ENCODE results near the gene FMNL1.
"Not testable (repeated sequence)": the region's sequence is repeated elsewhere in the genome, so short reads cannot be mapped to it uniquely, and the experiment has no call there.

Gene FMNL1

GRCh38 chr17:45190503-45191255, 31.0 kb upstream of the FMNL1 start:
- TF ChIP-seq POLR2AphosphoS5 (IDR thresholded peaks at IDR 0.05; ENCODE audit: borderline replicate concordance, low read depth, low read length) (no peak), EZH2 (IDR thresholded peaks at IDR 0.05) (no peak), FOXP2 (optimal IDR thresholded peaks at IDR 0.05; ENCODE audit: control extremely low read depth, extremely low read length, insufficient read depth) (no peak)
- no peak for DNase-seq (ENCODE audit: low read depth, low spot score)
- no peak overlapping the region for H3K9ac ChIP-seq (ENCODE audit: insufficient read length)

GRCh38 chr17:45195424-45195823, 26.3 kb upstream of the FMNL1 start:
- Histone ChIP-seq H3K9ac (ENCODE audit: insufficient read length) (no peak overlapping the region), H3K9me3 (ENCODE audit: low read depth, low read length) (no peaks in the 10 kb centered on the region), H3K36me3 (ENCODE audit: insufficient read depth, low read length) (no peaks in the 10 kb centered on the region), H3K4me3 (no peak overlapping the region), H3K27ac (no peak overlapping the region)
- no peak for DNase-seq (ENCODE audit: low read depth, low spot score)
- TF ChIP-seq EZH2 (IDR thresholded peaks at IDR 0.05) (no peak), FOXP2 (optimal IDR thresholded peaks at IDR 0.05; ENCODE audit: control extremely low read depth, extremely low read length, insufficient read depth) (no peak), POLR2AphosphoS5 (IDR thresholded peaks at IDR 0.05; ENCODE audit: borderline replicate concordance, low read depth, low read length) (no peak)

More at GRCh38 chr17:45190503-45191255, 31.0 kb upstream of the FMNL1 start:
- Histone ChIP-seq H3K9me3 (ENCODE audit: low read depth, low read length) (no peaks in the 10 kb centered on the region), H3K4me3 (no peak overlapping the region), H3K36me3 (ENCODE audit: insufficient read depth, low read length) (no peaks in the 10 kb centered on the region), H3K27ac (no peak overlapping the region)

GRCh38 chr17:45197108-45197507, 24.6 kb upstream of the FMNL1 start:
- H3K9ac ChIP-seq (ENCODE audit: insufficient read length): no peak overlapping the region
- TF ChIP-seq EZH2 (IDR thresholded peaks at IDR 0.05) (no peak), POLR2AphosphoS5 (IDR thresholded peaks at IDR 0.05; ENCODE audit: borderline replicate concordance, low read depth, low read length) (no peak), FOXP2 (optimal IDR thresholded peaks at IDR 0.05; ENCODE audit: control extremely low read depth, extremely low read length, insufficient read depth) (no peak)
- no peak for DNase-seq (ENCODE audit: low read depth, low spot score)
- no peaks in the 10 kb centered on the region for H3K36me3 ChIP-seq (ENCODE audit: insufficient read depth, low read length)
- H3K9me3 ChIP-seq (ENCODE audit: low read depth, low read length): no peaks in the 10 kb centered on the region
- peak overlapping the region; percentile 70 for H3K4me3 ChIP-seq
- H3K27ac ChIP-seq: peak overlapping the region; percentile 92

GRCh38 chr17:45197555-45198334, 23.9 kb upstream of the FMNL1 start:
- TF ChIP-seq FOXP2 (optimal IDR thresholded peaks at IDR 0.05; ENCODE audit: control extremely low read depth, extremely low read length, insufficient read depth) (no peak), EZH2 (IDR thresholded peaks at IDR 0.05) (no peak), POLR2AphosphoS5 (IDR thresholded peaks at IDR 0.05; ENCODE audit: borderline replicate concordance, low read depth, low read length) (peak; percentile 41; the same call in 1 of the 2 replicates)
- Histone ChIP-seq H3K9ac (ENCODE audit: insufficient read length) (peak overlapping the region; percentile 76), H3K27ac (peak overlapping the region; percentile 92), H3K36me3 (ENCODE audit: insufficient read depth, low read length) (no peaks in the 10 kb centered on the region), H3K4me3 (peak overlapping the region; percentile 70), H3K9me3 (ENCODE audit: low read depth, low read length) (no peaks in the 10 kb centered on the region)
- peak; percentile 70 for DNase-seq (ENCODE audit: low read depth, low spot score)

- Histone ChIP-seq H3K36me3 (ENCODE audit: insufficient read depth, low read length) (no peaks in the 10 kb centered on the region), H3K9me3 (ENCODE audit: low read depth, low read length) (no peaks in the 10 kb centered on the region), H3K9ac (ENCODE audit: insufficient read length) (no peak overlapping the region), H3K4me3 (no peak overlapping the region), H3K27ac (no peak overlapping the region)
- DNase-seq (ENCODE audit: low read depth, low spot score): no peak
- TF ChIP-seq FOXP2 (optimal IDR thresholded peaks at IDR 0.05; ENCODE audit: control extremely low read depth, extremely low read length, insufficient read depth): no peak
- no peak for TF ChIP-seq EZH2 (IDR thresholded peaks at IDR 0.05)
- TF ChIP-seq POLR2AphosphoS5 (IDR thresholded peaks at IDR 0.05; ENCODE audit: borderline replicate concordance, low read depth, low read length): no peak
These were observed 21.0 kb upstream of the FMNL1 start for GRCh38 chr17:45200701-45201100.

- Histone ChIP-seq H3K9me3 (ENCODE audit: low read depth, low read length) (no peaks in the 10 kb centered on the region), H3K9ac (ENCODE audit: insufficient read length) (no peak overlapping the region), H3K36me3 (ENCODE audit: insufficient read depth, low read length) (no peaks in the 10 kb centered on the region), H3K27ac (no peak overlapping the region), H3K4me3 (no peak overlapping the region)
- TF ChIP-seq POLR2AphosphoS5 (IDR thresholded peaks at IDR 0.05; ENCODE audit: borderline replicate concordance, low read depth, low read length): no peak
- TF ChIP-seq EZH2 (IDR thresholded peaks at IDR 0.05): no peak
- TF ChIP-seq FOXP2 (optimal IDR thresholded peaks at IDR 0.05; ENCODE audit: control extremely low read depth, extremely low read length, insufficient read depth): no peak
- DNase-seq (ENCODE audit: low read depth, low spot score): no peak
These were observed 20.2 kb upstream of the FMNL1 start for GRCh38 chr17:45201457-45201856.

- not testable (repeated sequence) for H3K9ac ChIP-seq (ENCODE audit: insufficient read length); H3K36me3 ChIP-seq (ENCODE audit: insufficient read depth, low read length); DNase-seq (ENCODE audit: low read depth, low spot score); H3K4me3 ChIP-seq; H3K9me3 ChIP-seq (ENCODE audit: low read depth, low read length); H3K27ac ChIP-seq
These were observed 19.8 kb upstream of the FMNL1 start for GRCh38 chr17:45201880-45202279.

- Histone ChIP-seq H3K27ac (peak overlapping the region; percentile 64; the same call in 1 of the 2 replicates), H3K4me3 (peak overlapping the region; percentile 12; the same call in 1 of the 2 replicates), H3K9me3 (ENCODE audit: low read depth, low read length) (no peaks in the 10 kb centered on the region), H3K9ac (ENCODE audit: insufficient read length) (no peak overlapping the region), H3K36me3 (ENCODE audit: insufficient read depth, low read length) (no peaks in the 10 kb centered on the region)
- DNase-seq (ENCODE audit: low read depth, low spot score): peak; percentile 87
- TF ChIP-seq FOXP2 (optimal IDR thresholded peaks at IDR 0.05; ENCODE audit: control extremely low read depth, extremely low read length, insufficient read depth): no peak
- no peak for TF ChIP-seq EZH2 (IDR thresholded peaks at IDR 0.05)
- TF ChIP-seq POLR2AphosphoS5 (IDR thresholded peaks at IDR 0.05; ENCODE audit: borderline replicate concordance, low read depth, low read length): no peak
These were observed 2.6 kb upstream of the FMNL1 start for GRCh38 chr17:45218895-45219661.
